Nephron progenitor cell (in vitro differentiated cells): ENCODE results near the gene RNF26.

Source experiments
- DNase-seq: peaks from one replicate; pipeline ENCODE4 v3.0.0; 2021
- H3K27ac Mint-ChIP-seq: 2 replicates; pipeline ENCODE4 v1.8.0; 2021; ENCODE audit warnings: mild to moderate bottlenecking, moderate library complexity, mixed read lengths
- H3K27me3 Mint-ChIP-seq: 2 replicates; pipeline ENCODE4 v1.8.0; 2021; ENCODE audit warnings: mild to moderate bottlenecking, low read depth, mixed read lengths; ENCODE audit not compliant: poor library complexity
- H3K36me3 Mint-ChIP-seq: 2 replicates; pipeline ENCODE4 v1.8.0; 2021; ENCODE audit warnings: low read depth, mixed read lengths
- H3K4me1 Mint-ChIP-seq: 2 replicates; pipeline ENCODE4 v1.8.0; 2021; ENCODE audit warnings: mixed read lengths
- H3K4me3 Mint-ChIP-seq: 2 replicates; pipeline ENCODE4 v1.8.0; 2021; ENCODE audit warnings: mild to moderate bottlenecking, moderate library complexity, mixed read lengths
- H3K9me3 Mint-ChIP-seq: 2 replicates; pipeline ENCODE4 v1.8.0; 2021; ENCODE audit warnings: mild to moderate bottlenecking, moderate library complexity, mixed read lengths
- TF ChIP-seq, protein P1 (sequence below): fragments of 200-600 bp; sonication (generic); IDR thresholded peaks from 2 replicates; pipeline ENCODE4 v1.5.0; 2021; ENCODE audit warnings: antibody characterized with exemption

Gene RNF26

DNA sequence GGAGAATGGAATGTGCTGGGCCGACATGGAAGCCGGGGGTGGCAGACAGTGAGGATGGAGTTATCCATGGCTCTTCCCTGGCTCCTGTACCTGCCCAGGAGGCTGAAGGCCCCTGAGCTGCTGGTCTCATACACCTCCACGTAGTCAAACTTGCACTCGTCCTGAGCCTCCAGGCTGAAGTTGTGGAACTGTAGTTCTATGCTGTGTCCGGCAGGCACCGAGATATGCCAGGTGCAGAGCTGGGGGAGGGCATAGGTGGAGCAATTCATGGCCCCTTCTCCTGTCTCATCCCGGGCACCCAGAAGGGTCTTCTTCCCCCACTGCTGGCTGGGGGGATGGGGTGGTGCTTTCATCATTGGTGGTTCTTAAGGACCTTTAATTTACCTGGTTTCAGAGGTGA, 9.4 kb downstream of the RNF26 start:
- Mint-ChIP-seq H3K4me3 (no peak overlapping the region), H3K4me1 (peaks cover 14% of the 10 kb centered on the region), H3K9me3 (no peaks in the 10 kb centered on the region), H3K27ac (no peak overlapping the region), H3K36me3 (no peaks in the 10 kb centered on the region), H3K27me3 (peaks cover 88% of the 10 kb centered on the region)
- no peak for DNase-seq
- TF ChIP-seq, protein P1, sequence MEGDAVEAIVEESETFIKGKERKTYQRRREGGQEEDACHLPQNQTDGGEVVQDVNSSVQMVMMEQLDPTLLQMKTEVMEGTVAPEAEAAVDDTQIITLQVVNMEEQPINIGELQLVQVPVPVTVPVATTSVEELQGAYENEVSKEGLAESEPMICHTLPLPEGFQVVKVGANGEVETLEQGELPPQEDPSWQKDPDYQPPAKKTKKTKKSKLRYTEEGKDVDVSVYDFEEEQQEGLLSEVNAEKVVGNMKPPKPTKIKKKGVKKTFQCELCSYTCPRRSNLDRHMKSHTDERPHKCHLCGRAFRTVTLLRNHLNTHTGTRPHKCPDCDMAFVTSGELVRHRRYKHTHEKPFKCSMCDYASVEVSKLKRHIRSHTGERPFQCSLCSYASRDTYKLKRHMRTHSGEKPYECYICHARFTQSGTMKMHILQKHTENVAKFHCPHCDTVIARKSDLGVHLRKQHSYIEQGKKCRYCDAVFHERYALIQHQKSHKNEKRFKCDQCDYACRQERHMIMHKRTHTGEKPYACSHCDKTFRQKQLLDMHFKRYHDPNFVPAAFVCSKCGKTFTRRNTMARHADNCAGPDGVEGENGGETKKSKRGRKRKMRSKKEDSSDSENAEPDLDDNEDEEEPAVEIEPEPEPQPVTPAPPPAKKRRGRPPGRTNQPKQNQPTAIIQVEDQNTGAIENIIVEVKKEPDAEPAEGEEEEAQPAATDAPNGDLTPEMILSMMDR, result no peak

DNA sequence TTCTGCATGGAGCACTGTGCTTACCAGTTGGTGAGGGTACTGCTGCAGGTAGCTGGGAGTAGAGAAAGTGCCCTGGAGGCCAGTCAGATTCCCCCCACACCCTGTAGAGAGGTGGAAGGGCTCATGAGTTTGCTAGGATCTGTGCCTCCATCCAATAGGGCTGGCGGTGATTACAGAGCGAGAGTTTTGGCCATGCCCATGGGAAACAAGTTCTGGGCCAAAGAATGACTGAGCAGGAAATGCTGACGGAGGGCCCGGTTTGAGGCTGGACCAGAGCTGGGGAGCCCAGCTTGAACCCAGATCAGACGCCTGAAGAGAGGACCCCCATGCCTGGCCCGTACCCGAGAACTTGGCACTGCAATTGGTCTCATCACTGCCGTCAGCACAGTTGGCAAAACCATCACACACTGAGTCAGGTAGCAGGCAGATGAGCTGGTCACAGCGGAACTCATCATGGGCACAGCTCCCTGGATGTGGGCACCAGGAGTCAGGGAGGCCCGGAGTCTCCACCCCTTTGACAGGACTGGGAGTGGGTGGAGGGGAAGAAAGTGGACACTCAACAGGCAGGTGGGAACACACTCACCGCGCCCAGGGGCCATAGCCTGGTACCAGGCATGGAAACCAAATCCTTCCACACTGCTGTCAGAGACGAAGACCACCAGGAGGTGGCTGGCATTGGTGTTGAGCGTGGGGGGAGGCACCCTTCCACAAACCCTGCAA, 10.1 kb downstream of the RNF26 start:
- H3K27ac Mint-ChIP-seq, result no peak overlapping the region
- TF ChIP-seq, protein P1, result no peak
- no peak overlapping the region for H3K4me3 Mint-ChIP-seq
- peaks cover 84% of the 10 kb centered on the region for H3K27me3 Mint-ChIP-seq
- H3K9me3 Mint-ChIP-seq, result no peaks in the 10 kb centered on the region
- no peaks in the 10 kb centered on the region for H3K36me3 Mint-ChIP-seq
- peaks cover 6% of the 10 kb centered on the region for H3K4me1 Mint-ChIP-seq
- no peak for DNase-seq

DNA sequence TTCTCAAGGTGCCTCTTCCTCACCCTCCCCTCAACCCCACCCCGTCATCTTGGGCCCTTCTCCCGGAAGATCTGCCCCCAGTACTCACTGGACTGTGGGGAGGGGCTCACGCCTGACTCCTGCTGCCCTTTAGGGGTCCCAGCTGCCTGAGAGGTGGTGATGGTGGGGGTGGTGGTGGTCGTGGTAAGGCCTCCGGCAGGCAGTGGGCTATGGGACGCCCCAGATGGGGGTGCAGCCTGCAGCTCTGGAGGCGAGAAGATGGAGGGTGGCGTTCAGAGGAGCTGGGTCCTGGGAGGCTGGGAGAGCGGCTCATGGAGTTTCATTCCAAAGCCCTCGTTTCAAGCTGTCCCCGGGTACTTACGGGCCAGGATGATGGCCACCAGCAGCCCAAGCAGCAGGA, 11.4 kb downstream of the RNF26 start:
- DNase-seq, result no peak
- no peaks in the 10 kb centered on the region for H3K36me3 Mint-ChIP-seq
- H3K27me3 Mint-ChIP-seq, result peaks cover 86% of the 10 kb centered on the region
- peaks cover 6% of the 10 kb centered on the region for H3K4me1 Mint-ChIP-seq
- no peaks in the 10 kb centered on the region for H3K9me3 Mint-ChIP-seq
- H3K27ac Mint-ChIP-seq, result no peak overlapping the region
- no peak overlapping the region for H3K4me3 Mint-ChIP-seq
- TF ChIP-seq, protein P1, result no peak

DNA sequence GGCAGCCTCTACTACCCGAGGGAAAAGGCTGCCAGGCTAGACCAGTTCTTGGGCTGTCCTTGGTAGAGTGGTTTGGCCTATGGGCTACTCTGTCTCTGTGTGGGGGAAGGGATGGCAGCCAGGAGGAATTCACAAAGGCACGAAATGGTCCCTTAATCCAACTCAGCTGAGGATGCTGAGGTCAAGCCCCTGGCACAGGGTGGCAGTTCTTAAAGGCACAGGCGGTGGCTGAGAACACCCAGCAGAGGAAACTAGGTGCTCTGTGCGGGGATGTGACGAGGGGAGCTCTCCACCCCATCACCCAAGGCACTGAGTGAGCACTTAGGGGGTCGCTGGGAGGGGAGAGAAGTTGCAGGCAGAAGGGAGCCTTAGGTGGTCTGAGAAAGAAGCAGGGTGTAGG, 12.3 kb downstream of the RNF26 start, which contains the start of gene MFRP:
Gene MFRP (minus strand): TSS at position 101 of the 400 bp plus-strand sequence. CDS start 192 bp downstream, outside the sequence.
- Mint-ChIP-seq H3K9me3 (peaks cover 4% of the 10 kb centered on the region), H3K4me3 (no peak within 1 kb of the TSS), H3K36me3 (no peaks in the 10 kb centered on the region), H3K27me3 (peaks cover 84% of the 10 kb centered on the region), H3K4me1 (no peaks in the 10 kb centered on the region), H3K27ac (no peak within 1 kb of the TSS)
- TF ChIP-seq, protein P1, result no peak
- DNase-seq, result no peak

DNA sequence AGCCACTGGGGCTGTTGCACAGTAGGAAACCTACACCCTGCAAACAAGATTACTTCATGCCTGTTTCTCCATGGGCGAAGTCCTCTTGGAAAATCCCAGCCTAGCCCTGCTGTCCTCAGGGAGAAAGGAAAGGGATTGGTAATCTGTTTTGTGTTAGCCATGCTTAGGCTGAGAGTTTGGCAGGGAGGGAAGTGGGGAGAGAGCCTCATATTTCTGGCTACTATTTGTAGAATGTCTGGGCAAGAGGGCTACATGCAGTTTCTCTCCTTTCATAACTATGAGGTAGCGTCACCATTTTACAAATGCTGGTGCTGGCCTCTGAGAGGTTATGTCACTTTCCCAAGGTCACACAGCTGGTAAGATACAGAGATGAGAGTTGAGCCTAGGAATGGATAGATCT, 12.9 kb downstream of the RNF26 start:
- H3K4me1 Mint-ChIP-seq, result no peaks in the 10 kb centered on the region
- no peak overlapping the region for H3K4me3 Mint-ChIP-seq
- peaks cover 4% of the 10 kb centered on the region for H3K9me3 Mint-ChIP-seq
- TF ChIP-seq, protein P1, result no peak
- no peak for DNase-seq
- H3K27ac Mint-ChIP-seq, result no peak overlapping the region
- H3K36me3 Mint-ChIP-seq, result no peaks in the 10 kb centered on the region
- peaks cover 79% of the 10 kb centered on the region for H3K27me3 Mint-ChIP-seq
